ENCODE data around the gene LPIN1. TPM values are rescaled to one million over a fixed set of nuclear protein-coding genes. Genes with fewer than 3 reads are reported as not detected.
"Not testable (repeated sequence)": the region's sequence is repeated elsewhere in the genome, so short reads cannot be mapped to it uniquely, and the experiment has no call there.

Gene LPIN1
- total RNA-seq, 2 experiments from 2014 or later, result 40.6 to 42.9 TPM

GRCh38 chr2:11814979-11815510, 68.6 kb downstream of the LPIN1 start:
- no peaks in the 10 kb centered on the region for H3K27me3 Mint-ChIP-seq
- H3K36me3 Mint-ChIP-seq (ENCODE audit: low read depth), result peaks cover 63% of the 10 kb centered on the region
- intact Hi-C loops (cut with DNase I, micrococcal nuclease), result no loop called here
- ATAC-seq (no peak), DNase-seq (no peak)
- H3K4me1 Mint-ChIP-seq, result no peaks in the 10 kb centered on the region
- H3K27ac Mint-ChIP-seq, result no peak overlapping the region
- ChIA-PET POLR2A (no interaction called here), CTCF (interaction anchor here (1.1 kb wide), 1 partner anchor 131 kb away, joined by 4 read pairs; no protein-coding TSS in a partner anchor)
- no peaks in the 10 kb centered on the region for H3K9me3 Mint-ChIP-seq (ENCODE audit: low read depth)
- no peak overlapping the region for H3K4me3 Mint-ChIP-seq

- POLR2A ChIA-PET; H3K4me1 Mint-ChIP-seq; CTCF ChIA-PET; ATAC-seq; H3K27me3 Mint-ChIP-seq; H3K4me3 Mint-ChIP-seq; DNase-seq; H3K9me3 Mint-ChIP-seq (ENCODE audit: low read depth); intact Hi-C loops (cut with DNase I, micrococcal nuclease); H3K27ac Mint-ChIP-seq: not testable (repeated sequence)
- peaks cover 74% of the 10 kb centered on the region for H3K36me3 Mint-ChIP-seq (ENCODE audit: low read depth)
These were observed 70.5 kb downstream of the LPIN1 start for GRCh38 chr2:11816935-11817334.

- CTCF ChIA-PET, result interaction anchor here (0.7 to 1.5 kb wide), 3 partner anchors 34 to 302 kb away, joined by 3 read pairs; no protein-coding TSS in a partner anchor
These were observed 72.8 kb downstream of the LPIN1 start for GRCh38 chr2:11819235-11819729.

GRCh38 chr2:11820650-11821049, 74.2 kb downstream of the LPIN1 start:
- H3K9me3 Mint-ChIP-seq (ENCODE audit: low read depth), result no peaks in the 10 kb centered on the region
- H3K36me3 Mint-ChIP-seq (ENCODE audit: low read depth), result peaks cover 76% of the 10 kb centered on the region
- no peak for DNase-seq
- ATAC-seq, result no peak
- intact Hi-C loops (cut with DNase I, micrococcal nuclease), result no loop called here
- ChIA-PET CTCF (interaction anchor here (0.6 to 1.5 kb wide), 2 partner anchors 41 to 160 kb away, joined by 3 read pairs; no protein-coding TSS in a partner anchor), POLR2A (no interaction called here)
- H3K4me1 Mint-ChIP-seq, result no peaks in the 10 kb centered on the region
- no peaks in the 10 kb centered on the region for H3K27me3 Mint-ChIP-seq
- no peak overlapping the region for H3K27ac Mint-ChIP-seq
- H3K4me3 Mint-ChIP-seq, result no peak overlapping the region

More at GRCh38 chr2:11819235-11819729, 72.8 kb downstream of the LPIN1 start:
- no peak overlapping the region for H3K4me3 Mint-ChIP-seq
- DNase-seq (no peak), ATAC-seq (no peak)
- no peaks in the 10 kb centered on the region for H3K4me1 Mint-ChIP-seq
- H3K36me3 Mint-ChIP-seq (ENCODE audit: low read depth), result peaks cover 76% of the 10 kb centered on the region
- POLR2A ChIA-PET, result no interaction called here
- no peak overlapping the region for H3K27ac Mint-ChIP-seq
- no peaks in the 10 kb centered on the region for H3K27me3 Mint-ChIP-seq
- H3K9me3 Mint-ChIP-seq (ENCODE audit: low read depth), result no peaks in the 10 kb centered on the region
- intact Hi-C loops (cut with DNase I, micrococcal nuclease), result no loop called here

- Mint-ChIP-seq H3K9me3 (ENCODE audit: low read depth) (no peaks in the 10 kb centered on the region), H3K36me3 (ENCODE audit: low read depth) (peaks cover 74% of the 10 kb centered on the region), H3K27me3 (no peaks in the 10 kb centered on the region), H3K27ac (no peak overlapping the region), H3K4me1 (no peaks in the 10 kb centered on the region), H3K4me3 (no peak overlapping the region)
- intact Hi-C loops (cut with DNase I, micrococcal nuclease), result no loop called here
- ATAC-seq, result no peak
- DNase-seq, result no peak
- POLR2A ChIA-PET, result no interaction called here
- CTCF ChIA-PET, result no interaction called here
These were observed 75.3 kb downstream of the LPIN1 start for GRCh38 chr2:11821705-11822104.

GRCh38 chr2:11822359-11822745, 75.9 kb downstream of the LPIN1 start:
- ChIA-PET POLR2A (interaction anchor here (0.7 kb wide), 1 partner anchor 687 kb away, joined by 5 read pairs; no protein-coding TSS in a partner anchor), CTCF (interaction anchor here (0.6 kb wide), 1 partner anchor 356 kb away, joined by 3 read pairs; no protein-coding TSS in a partner anchor)
- DNase-seq; H3K27me3 Mint-ChIP-seq; H3K4me3 Mint-ChIP-seq; H3K9me3 Mint-ChIP-seq (ENCODE audit: low read depth); ATAC-seq; intact Hi-C loops (cut with DNase I, micrococcal nuclease); H3K4me1 Mint-ChIP-seq; H3K27ac Mint-ChIP-seq: not testable (repeated sequence)
- H3K36me3 Mint-ChIP-seq (ENCODE audit: low read depth), result peaks cover 68% of the 10 kb centered on the region

GRCh38 chr2:11822746-11823451, 76.5 kb downstream of the LPIN1 start:
- POLR2A ChIA-PET, result interaction anchor here (0.7 kb wide), 1 partner anchor 687 kb away, joined by 5 read pairs; no protein-coding TSS in a partner anchor
- Mint-ChIP-seq H3K27ac (no peak overlapping the region), H3K4me3 (no peak overlapping the region), H3K4me1 (peaks cover 8% of the 10 kb centered on the region), H3K9me3 (ENCODE audit: low read depth) (no peaks in the 10 kb centered on the region), H3K36me3 (ENCODE audit: low read depth) (peaks cover 68% of the 10 kb centered on the region), H3K27me3 (no peaks in the 10 kb centered on the region)
- no peak for DNase-seq
- no peak for ATAC-seq
- intact Hi-C loops (cut with DNase I, micrococcal nuclease), result no loop called here
- CTCF ChIA-PET, result interaction anchor here (0.6 kb wide), 1 partner anchor 355 kb away, joined by 3 read pairs; no protein-coding TSS in a partner anchor

- H3K27me3 Mint-ChIP-seq, result no peaks in the 10 kb centered on the region
- peaks cover 25% of the 10 kb centered on the region for H3K4me1 Mint-ChIP-seq
- no peak for DNase-seq
- peaks cover 57% of the 10 kb centered on the region for H3K36me3 Mint-ChIP-seq (ENCODE audit: low read depth)
- POLR2A ChIA-PET, result no interaction called here
- intact Hi-C loops (cut with DNase I, micrococcal nuclease), result no loop called here
- CTCF ChIA-PET, result interaction anchor here (0.5 to 0.6 kb wide), 2 partner anchors 147 to 1296 kb away, joined by 3 to 4 read pairs; no protein-coding TSS in a partner anchor
- no peak overlapping the region for H3K27ac Mint-ChIP-seq
- ATAC-seq, result no peak
- H3K9me3 Mint-ChIP-seq (ENCODE audit: low read depth), result no peaks in the 10 kb centered on the region
- H3K4me3 Mint-ChIP-seq, result no peak overlapping the region
These were observed 78.7 kb downstream of the LPIN1 start for GRCh38 chr2:11824901-11825828.

- ChIA-PET POLR2A (interaction anchor here (0.6 kb wide), 1 partner anchor 39 kb away, joined by 3 read pairs; no protein-coding TSS in a partner anchor), CTCF (interaction anchor here (0.6 to 1.5 kb wide), 6 partner anchors 38 to 1180 kb away, joined by 3 to 4 read pairs (median 3); no protein-coding TSS in a partner anchor)
- peak; percentile 70 for DNase-seq
- Mint-ChIP-seq H3K27me3 (peaks cover 9% of the 10 kb centered on the region), H3K27ac (no peak overlapping the region), H3K36me3 (ENCODE audit: low read depth) (peaks cover 40% of the 10 kb centered on the region), H3K4me3 (no peak overlapping the region), H3K4me1 (peaks cover 40% of the 10 kb centered on the region), H3K9me3 (ENCODE audit: low read depth) (no peaks in the 10 kb centered on the region)
- ATAC-seq, result peak; percentile 34
- intact Hi-C loops (cut with DNase I, micrococcal nuclease), result no loop called here
These were observed 81.1 kb downstream of the LPIN1 start for GRCh38 chr2:11827547-11827946.

- CTCF ChIA-PET, result interaction anchor here (0.7 to 1.9 kb wide), 5 partner anchors 30 to 1178 kb away, joined by 3 to 16 read pairs (median 4); partner anchors contain the start of genes LPIN1 and TRIB2
- POLR2A ChIA-PET, result interaction anchor here (0.6 kb wide), 1 partner anchor 286 kb away, joined by 3 read pairs; no protein-coding TSS in a partner anchor
- ATAC-seq (no peak), DNase-seq (no peak)
- Mint-ChIP-seq H3K9me3 (ENCODE audit: low read depth) (no peaks in the 10 kb centered on the region), H3K27me3 (peaks cover 14% of the 10 kb centered on the region), H3K4me3 (no peak overlapping the region), H3K4me1 (peaks cover 40% of the 10 kb centered on the region), H3K27ac (no peak overlapping the region), H3K36me3 (ENCODE audit: low read depth) (peaks cover 30% of the 10 kb centered on the region)
- intact Hi-C loops (cut with DNase I, micrococcal nuclease), result loop anchor here (1.0 kb wide), 4 partner anchors 726 to 1178 kb away; partner anchors contain the start of gene TRIB2 (in 1 of the 2)
These were observed 82.5 kb downstream of the LPIN1 start for GRCh38 chr2:11828933-11829323.
